ENCODE measurements around the gene PI4KA. TPM values are rescaled to one million over a fixed set of nuclear protein-coding genes. Genes with fewer than 3 reads are reported as not detected.

The PI4KA gene
- total and polyA plus RNA-seq, 2 of the 13 experiments (the other 11 are each of a cell fraction or from before 2014, with no cell fraction given): 27.4 to 56.4 TPM

GRCh38 chr22:20741008-20741633, 117.5 kb downstream of the PI4KA start:
- H3K79me2 ChIP-seq (ENCODE audit: insufficient read depth, low read length): no peaks in the 10 kb centered on the region
- POLR2A ChIA-PET: interaction anchor here (1.2 kb wide), 1 partner anchor 32 kb away, joined by 4 read pairs; no protein-coding TSS in a partner anchor
- ATAC-seq (no peak), FAIRE-seq (no peak), DNase-seq (ENCODE audit: low spot score) (no peak)
- H3K27ac ChIP-seq (ENCODE audit: extremely low read length, insufficient read depth, low read length): no peak overlapping the region
- no peak overlapping the region for H3K9ac ChIP-seq (ENCODE audit: insufficient read depth, low read depth, low read length)
- intact Hi-C loops (cut with micrococcal nuclease; ENCODE audit: unreplicated experiment) (loop anchor here (1.0 kb wide), 1 partner anchor 31 kb away; no protein-coding TSS in a partner anchor), in situ Hi-C loops (cut with HindIII; ENCODE audit: extremely low pct_ligation_motif_present, low pct_unique_long_range_greater_than_20kb) (no loop called here)
- H3K27me3 ChIP-seq (ENCODE audit: control insufficient read depth in 1 of 2, insufficient read depth in 2 of 2, low read length in 2 of 2): no peaks in the 10 kb centered on the region
- H4K20me1 ChIP-seq (ENCODE audit: insufficient read depth, low read length): no peaks in the 10 kb centered on the region
- H3K36me3 ChIP-seq (replicated peaks in 1 of 2; ENCODE audit: control insufficient read depth in 1 of 2, insufficient read depth in 2 of 2, low read length in 2 of 2): peaks cover 4 to 18% of the 10 kb centered on the region in 2 experiments; a peak in 3 of 5 replicates
- H3K4me2 ChIP-seq (ENCODE audit: low read depth, low read length): no peak overlapping the region
- H3K4me1 ChIP-seq (ENCODE audit: insufficient read depth, low read length): no peaks in the 10 kb centered on the region
- H3K4me3 ChIP-seq (replicated peaks in 1 of 3; ENCODE audit: insufficient read depth in 1 of 3, low read depth in 2 of 3, low read length in 3 of 3): no peak overlapping the region
- CTCF ChIA-PET (ENCODE audit: low intra/inter-chr PET ratio, low total read pairs): interaction anchor here (1.2 to 1.6 kb wide), 4 partner anchors 31 to 177 kb away, joined by 3 to 9 read pairs (median 4); no protein-coding TSS in a partner anchor
- no peak overlapping the region for H2AFZ ChIP-seq (ENCODE audit: low read length)
- no TSS peak for BruUV-seq (replicated peaks)
- H3K9me3 ChIP-seq (ENCODE audit: low read length): no peaks in the 10 kb centered on the region
- 97% methylated on average over 4 of the region's 6 CpGs for WGBS (ENCODE audit: low lambda C conversion rate)
- TF ChIP-seq ZNF543 (CRISPR knock-in tag; IDR thresholded peaks at IDR 0.05) (no peak), KIAA2018 (CRISPR knock-in tag; IDR thresholded peaks at IDR 0.05; ENCODE audit: borderline replicate concordance) (no peak), REST (IDR thresholded peaks at IDR 0.05; ENCODE audit: borderline replicate concordance in 1 of 2, low read depth in 1 of 2, low read length in 2 of 2) (no peak), ZNF446 (CRISPR knock-in tag; IDR thresholded peaks at IDR 0.05) (no peak), ZNF367 (CRISPR knock-in tag; IDR thresholded peaks at IDR 0.05; ENCODE audit: borderline replicate concordance) (no peak), ZFP90 (CRISPR knock-in tag; IDR thresholded peaks at IDR 0.05; ENCODE audit: borderline replicate concordance) (no peak), TSC22D2 (CRISPR knock-in tag; IDR thresholded peaks at IDR 0.05; ENCODE audit: borderline replicate concordance) (no peak), TBP (CRISPR knock-in tag; IDR thresholded peaks at IDR 0.05) (no peak), TBX3 (IDR thresholded peaks at IDR 0.05; ENCODE audit: borderline replicate concordance) (no peak)

Measured in HepG2 (cell line).